ENCODE data around the gene PALLD.

PALLD gene

GRCh38 chr4:168811786-168812651 lies 315.2 kb downstream of the PALLD start:
- no peaks in the 10 kb centered on the region for H3K27me3 ChIP-seq (replicated peaks; ENCODE audit: control insufficient read depth, insufficient read depth, low read length)
- peak overlapping the region; percentile 28 for H3K9ac ChIP-seq (ENCODE audit: low read length)
- peaks cover 34% of the 10 kb centered on the region for H3K4me1 ChIP-seq (ENCODE audit: control insufficient read depth, insufficient read depth, low read length)
- peak; percentile 75 for DNase-seq (ENCODE audit: low read depth)
- H3K9me3 ChIP-seq (ENCODE audit: control insufficient read depth, low read length), result no peaks in the 10 kb centered on the region
- H3K36me3 ChIP-seq (ENCODE audit: control insufficient read depth, insufficient read depth, low read length, severe bottlenecking), result no peaks in the 10 kb centered on the region
- peak overlapping the region; percentile 30 for H3K4me3 ChIP-seq (ENCODE audit: low read length)

- Histone ChIP-seq H3K27me3 (replicated peaks; ENCODE audit: control insufficient read depth, insufficient read depth, low read length) (no peaks in the 10 kb centered on the region), H3K4me3 (ENCODE audit: low read length) (no peak overlapping the region), H3K9me3 (ENCODE audit: control insufficient read depth, low read length) (no peaks in the 10 kb centered on the region), H3K36me3 (ENCODE audit: control insufficient read depth, insufficient read depth, low read length, severe bottlenecking) (no peaks in the 10 kb centered on the region), H3K9ac (ENCODE audit: low read length) (peak overlapping the region; percentile 28), H3K4me1 (ENCODE audit: control insufficient read depth, insufficient read depth, low read length) (peaks cover 42% of the 10 kb centered on the region)
- DNase-seq (ENCODE audit: low read depth), result peak; percentile 47
Observed at GRCh38 chr4:168812806-168813205, 316.0 kb downstream of the PALLD start.

- no peak for DNase-seq (ENCODE audit: low read depth)
- Histone ChIP-seq H3K4me1 (ENCODE audit: control insufficient read depth, insufficient read depth, low read length) (peaks cover 44% of the 10 kb centered on the region), H3K36me3 (ENCODE audit: control insufficient read depth, insufficient read depth, low read length, severe bottlenecking) (no peaks in the 10 kb centered on the region), H3K9me3 (ENCODE audit: control insufficient read depth, low read length) (no peaks in the 10 kb centered on the region), H3K9ac (ENCODE audit: low read length) (peak overlapping the region; percentile 28), H3K27me3 (replicated peaks; ENCODE audit: control insufficient read depth, insufficient read depth, low read length) (no peaks in the 10 kb centered on the region), H3K4me3 (ENCODE audit: low read length) (no peak overlapping the region)
Observed at GRCh38 chr4:168813890-168814289, 317.0 kb downstream of the PALLD start.

GRCh38 chr4:168815379-168816345 lies 318.8 kb downstream of the PALLD start:
- no peaks in the 10 kb centered on the region for H3K27me3 ChIP-seq (replicated peaks; ENCODE audit: control insufficient read depth, insufficient read depth, low read length)
- peak overlapping the region; percentile 58 for H3K9ac ChIP-seq (ENCODE audit: low read length)
- H3K4me1 ChIP-seq (ENCODE audit: control insufficient read depth, insufficient read depth, low read length), result peaks cover 44% of the 10 kb centered on the region
- H3K4me3 ChIP-seq (ENCODE audit: low read length), result no peak overlapping the region
- H3K36me3 ChIP-seq (ENCODE audit: control insufficient read depth, insufficient read depth, low read length, severe bottlenecking), result no peaks in the 10 kb centered on the region
- H3K9me3 ChIP-seq (ENCODE audit: control insufficient read depth, low read length), result no peaks in the 10 kb centered on the region
- DNase-seq (ENCODE audit: low read depth), result peak; percentile 71

GRCh38 chr4:168817370-168817769 lies 320.5 kb downstream of the PALLD start:
- Histone ChIP-seq H3K27me3 (replicated peaks; ENCODE audit: control insufficient read depth, insufficient read depth, low read length) (no peaks in the 10 kb centered on the region), H3K9me3 (ENCODE audit: control insufficient read depth, low read length) (no peaks in the 10 kb centered on the region), H3K4me1 (ENCODE audit: control insufficient read depth, insufficient read depth, low read length) (peaks cover 37% of the 10 kb centered on the region), H3K4me3 (ENCODE audit: low read length) (peak overlapping the region; percentile 59), H3K9ac (ENCODE audit: low read length) (peak overlapping the region; percentile 70), H3K36me3 (ENCODE audit: control insufficient read depth, insufficient read depth, low read length, severe bottlenecking) (no peaks in the 10 kb centered on the region)
- peak; percentile 36 for DNase-seq (ENCODE audit: low read depth)

- Histone ChIP-seq H3K9me3 (ENCODE audit: control insufficient read depth, low read length) (no peaks in the 10 kb centered on the region), H3K27me3 (replicated peaks; ENCODE audit: control insufficient read depth, insufficient read depth, low read length) (no peaks in the 10 kb centered on the region), H3K4me3 (ENCODE audit: low read length) (no peak overlapping the region), H3K9ac (ENCODE audit: low read length) (no peak overlapping the region), H3K4me1 (ENCODE audit: control insufficient read depth, insufficient read depth, low read length) (peaks cover 15% of the 10 kb centered on the region), H3K36me3 (ENCODE audit: control insufficient read depth, insufficient read depth, low read length, severe bottlenecking) (no peaks in the 10 kb centered on the region)
- DNase-seq (ENCODE audit: low read depth), result no peak
Observed at GRCh38 chr4:168822481-168822880, 325.6 kb downstream of the PALLD start.

GRCh38 chr4:168825975-168826374 lies 329.1 kb downstream of the PALLD start:
- Histone ChIP-seq H3K4me1 (ENCODE audit: control insufficient read depth, insufficient read depth, low read length) (peaks cover 10% of the 10 kb centered on the region), H3K36me3 (ENCODE audit: control insufficient read depth, insufficient read depth, low read length, severe bottlenecking) (no peaks in the 10 kb centered on the region), H3K9ac (ENCODE audit: low read length) (no peak overlapping the region), H3K4me3 (ENCODE audit: low read length) (no peak overlapping the region), H3K9me3 (ENCODE audit: control insufficient read depth, low read length) (no peaks in the 10 kb centered on the region), H3K27me3 (replicated peaks; ENCODE audit: control insufficient read depth, insufficient read depth, low read length) (no peaks in the 10 kb centered on the region)
- no peak for DNase-seq (ENCODE audit: low read depth)

GRCh38 chr4:168826620-168827019 lies 329.8 kb downstream of the PALLD start:
- Histone ChIP-seq H3K27me3 (replicated peaks; ENCODE audit: control insufficient read depth, insufficient read depth, low read length) (no peaks in the 10 kb centered on the region), H3K9me3 (ENCODE audit: control insufficient read depth, low read length) (no peaks in the 10 kb centered on the region)
- DNase-seq (ENCODE audit: low read depth), result no peak

GRCh38 chr4:168830777-168831512 lies 334.1 kb downstream of the PALLD start:
- H3K4me1 ChIP-seq (ENCODE audit: control insufficient read depth, insufficient read depth, low read length), result peaks cover 13% of the 10 kb centered on the region
- no peaks in the 10 kb centered on the region for H3K9me3 ChIP-seq (ENCODE audit: control insufficient read depth, low read length)
- peak overlapping the region; percentile 91 for H3K4me3 ChIP-seq (ENCODE audit: low read length)
- peak overlapping the region; percentile 93 for H3K9ac ChIP-seq (ENCODE audit: low read length)
- H3K27me3 ChIP-seq (replicated peaks; ENCODE audit: control insufficient read depth, insufficient read depth, low read length), result no peaks in the 10 kb centered on the region
- no peaks in the 10 kb centered on the region for H3K36me3 ChIP-seq (ENCODE audit: control insufficient read depth, insufficient read depth, low read length, severe bottlenecking)
- no peak for DNase-seq (ENCODE audit: low read depth)

More at GRCh38 chr4:168826620-168827019, 329.8 kb downstream of the PALLD start:
- H3K4me3 ChIP-seq (ENCODE audit: low read length), result no peak overlapping the region
- no peak overlapping the region for H3K9ac ChIP-seq (ENCODE audit: low read length)
- no peaks in the 10 kb centered on the region for H3K36me3 ChIP-seq (ENCODE audit: control insufficient read depth, insufficient read depth, low read length, severe bottlenecking)
- H3K4me1 ChIP-seq (ENCODE audit: control insufficient read depth, insufficient read depth, low read length), result peaks cover 17% of the 10 kb centered on the region

- Histone ChIP-seq H3K36me3 (ENCODE audit: control insufficient read depth, insufficient read depth, low read length, severe bottlenecking) (peaks cover 3% of the 10 kb centered on the region), H3K27me3 (replicated peaks; ENCODE audit: control insufficient read depth, insufficient read depth, low read length) (no peaks in the 10 kb centered on the region), H3K9me3 (ENCODE audit: control insufficient read depth, low read length) (no peaks in the 10 kb centered on the region), H3K4me3 (ENCODE audit: low read length) (peak overlapping the region; percentile 91), H3K4me1 (ENCODE audit: control insufficient read depth, insufficient read depth, low read length) (peaks cover 8% of the 10 kb centered on the region), H3K9ac (ENCODE audit: low read length) (peak overlapping the region; percentile 93)
- DNase-seq (ENCODE audit: low read depth), result no peak
Observed at GRCh38 chr4:168831585-168831918, 334.7 kb downstream of the PALLD start.

Measured in adipocyte (in vitro differentiated cells).